Mesendoderm (in vitro differentiated cells): ENCODE measurements around the gene MOK. TPM values are rescaled to one million over a fixed set of nuclear protein-coding genes. Genes with fewer than 3 reads are reported as not detected.
"Not testable (repeated sequence)": the region's sequence is repeated elsewhere in the genome, so short reads cannot be mapped to it uniquely, and the experiment has no call there.

Source experiments
- DNase-seq: peaks from one replicate; pipeline ENCODE4 v3.0.0; 2013
- H2AK5ac ChIP-seq: 2 replicates; pipeline ENCODE4 v1.6.1; 2013; ENCODE audit warnings: low read length, inconsistent platforms
- H2BK120ac ChIP-seq: 2 replicates; pipeline ENCODE4 v1.6.1; 2013; ENCODE audit warnings: low read depth, mild to moderate bottlenecking, low read length, moderate library complexity, mixed read lengths
- H2BK15ac ChIP-seq: replicated peaks from 2 replicates; pipeline ENCODE4 v1.6.1; 2013; ENCODE audit warnings: low read depth, mild to moderate bottlenecking, moderate library complexity
- H2BK5ac ChIP-seq: 2 replicates; pipeline ENCODE4 v1.6.1; 2013; ENCODE audit warnings: low read length, inconsistent platforms
- H3K18ac ChIP-seq: 2 replicates; pipeline ENCODE4 v1.6.1; 2013; ENCODE audit warnings: mild to moderate bottlenecking, low read length, mixed read lengths
- H3K23ac ChIP-seq: one replicate; pipeline ENCODE4 v1.6.1; 2013; ENCODE audit warnings: low read length
- H3K27ac ChIP-seq: 2 replicates; pipeline ENCODE4 v1.5.1; 2013; ENCODE audit warnings: low read depth, mild to moderate bottlenecking, inconsistent platforms, low read length, moderate library complexity
- H3K27me3 ChIP-seq: 2 replicates; pipeline ENCODE4 v1.6.1; 2013; ENCODE audit warnings: low read length, control low read depth, mild to moderate bottlenecking, inconsistent platforms; ENCODE audit not compliant: insufficient read depth, poor library complexity
- H3K36me3 ChIP-seq: 2 replicates; pipeline ENCODE4 v1.6.1; 2013; ENCODE audit warnings: low read length, inconsistent platforms; ENCODE audit not compliant: control insufficient read depth, insufficient read depth
- H3K4ac ChIP-seq: one replicate; pipeline ENCODE4 v1.6.1; 2013; ENCODE audit warnings: low read depth, mild to moderate bottlenecking, low read length, moderate library complexity
- H3K4me1 ChIP-seq: 2 replicates; pipeline ENCODE4 v1.6.1; 2013; ENCODE audit warnings: low read depth, low read length, inconsistent platforms; ENCODE audit not compliant: control insufficient read depth
- H3K4me2 ChIP-seq: 2 replicates; pipeline ENCODE4 v1.6.1; 2013; ENCODE audit warnings: low read length
- H3K4me3 ChIP-seq: 2 replicates; pipeline ENCODE4 v1.5.1; 2013; ENCODE audit warnings: mild to moderate bottlenecking, low read length
- H3K56ac ChIP-seq: one replicate; pipeline ENCODE4 v1.6.1; 2013; ENCODE audit warnings: low read length
- H3K79me1 ChIP-seq: 2 replicates; pipeline ENCODE4 v1.6.1; 2013; ENCODE audit warnings: low read length, inconsistent platforms
- H3K79me2 ChIP-seq: 2 replicates; pipeline ENCODE4 v1.6.1; 2013; ENCODE audit warnings: mild to moderate bottlenecking, low read length; ENCODE audit not compliant: control insufficient read depth, insufficient read depth
- H3K9ac ChIP-seq: 2 replicates; pipeline ENCODE4 v1.6.1; 2013; ENCODE audit warnings: low read length, inconsistent platforms
- H4K5ac ChIP-seq: one replicate; pipeline ENCODE4 v1.6.1; 2013; ENCODE audit warnings: low read length
- H4K8ac ChIP-seq: one replicate; pipeline ENCODE4 v1.6.1; 2013; ENCODE audit warnings: low read depth, mild to moderate bottlenecking, control low read depth, low read length, moderate library complexity
- WGBS: extraction: QIAGEN DNeasy Blood & Tissue Kit; methylation state at CpG from one replicate; pipeline ENCODE4 v1.1.7; 2013; ENCODE audit warnings: low lambda C conversion rate, missing lambda C conversion rate; ENCODE audit not compliant: insufficient coverage; ENCODE audit errors: extremely low coverage; 5-methylcytosine and 5-hydroxymethylcytosine counted together
- polyA plus RNA-seq, 2 experiments: library from polyadenylated mRNA; stranded (reverse); fragments of 200-250 nt; gene quantifications; one replicate each; pipeline ENCODE4 v1.2.3, GENCODE V29; 2013

Gene MOK, protein sequence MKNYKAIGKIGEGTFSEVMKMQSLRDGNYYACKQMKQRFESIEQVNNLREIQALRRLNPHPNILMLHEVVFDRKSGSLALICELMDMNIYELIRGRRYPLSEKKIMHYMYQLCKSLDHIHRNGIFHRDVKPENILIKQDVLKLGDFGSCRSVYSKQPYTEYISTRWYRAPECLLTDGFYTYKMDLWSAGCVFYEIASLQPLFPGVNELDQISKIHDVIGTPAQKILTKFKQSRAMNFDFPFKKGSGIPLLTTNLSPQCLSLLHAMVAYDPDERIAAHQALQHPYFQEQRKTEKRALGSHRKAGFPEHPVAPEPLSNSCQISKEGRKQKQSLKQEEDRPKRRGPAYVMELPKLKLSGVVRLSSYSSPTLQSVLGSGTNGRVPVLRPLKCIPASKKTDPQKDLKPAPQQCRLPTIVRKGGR
- 3.2 TPM for polyA plus RNA-seq (2013, experiment 1 of 2)
- 2.7 TPM for polyA plus RNA-seq (2013, experiment 2 of 2)

GRCh38 chr14:102304611-102305506, at the start of gene MOK:
MOK (minus strand) TSS chr14:102305164; CDS start chr14:102304968, 196 bp downstream.
- no peak within 1 kb of the TSS for H3K4ac ChIP-seq
- H2BK5ac ChIP-seq = no peak within 1 kb of the TSS
- no peaks in the 10 kb centered on the region for H3K4me1 ChIP-seq
- H3K56ac ChIP-seq = no peak within 1 kb of the TSS
- no peak within 1 kb of the TSS for H3K18ac ChIP-seq
- H2BK120ac ChIP-seq = no peak within 1 kb of the TSS
- H3K79me1 ChIP-seq = no peaks in the 10 kb centered on the region
- H4K5ac ChIP-seq = no peak within 1 kb of the TSS
- no peak within 1 kb of the TSS for H2AK5ac ChIP-seq
- peak within 1 kb of the TSS; percentile 74 for H3K4me2 ChIP-seq
- no peak within 1 kb of the TSS for H4K8ac ChIP-seq
- peak; percentile 99 for DNase-seq
- no CpG with 5 or more reads among the region's 53 CpGs for WGBS
- H3K36me3 ChIP-seq = no peaks in the 10 kb centered on the region
- no peak within 1 kb of the TSS for H3K27ac ChIP-seq
- H3K27me3 ChIP-seq = no peaks in the 10 kb centered on the region
- H2BK15ac ChIP-seq = no peak within 1 kb of the TSS
- H3K79me2 ChIP-seq = no peaks in the 10 kb centered on the region
- no peak within 1 kb of the TSS for H3K23ac ChIP-seq
- peak within 1 kb of the TSS; percentile 52 for H3K9ac ChIP-seq
- H3K4me3 ChIP-seq = peak within 1 kb of the TSS; percentile 63

DNA sequence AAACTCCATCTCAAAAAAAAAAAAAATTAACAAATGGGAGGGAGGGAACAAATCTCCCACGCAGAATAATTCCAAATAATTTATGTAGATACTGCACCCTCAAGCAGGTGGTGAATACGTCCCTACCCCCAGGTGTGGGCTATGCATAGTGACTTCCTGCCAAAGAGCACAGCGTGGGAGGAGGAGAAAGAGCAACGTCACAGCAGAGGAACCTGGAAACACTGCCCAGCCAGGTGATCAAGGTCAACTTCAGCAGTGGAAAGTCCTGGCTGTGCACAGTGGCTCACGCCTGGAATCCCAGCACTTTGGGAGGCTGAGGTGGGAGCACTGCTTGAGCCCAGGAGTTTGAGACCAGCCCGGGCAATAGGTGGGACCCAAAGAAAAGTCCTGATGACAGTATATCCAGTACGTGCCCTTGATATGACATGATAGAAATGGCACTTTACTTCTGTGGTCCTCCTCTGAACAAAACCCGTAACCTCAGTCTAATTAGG, 48.2 kb upstream of the MOK start:
- H3K79me2 ChIP-seq = no peaks in the 10 kb centered on the region
- no peaks in the 10 kb centered on the region for H3K4me1 ChIP-seq
- DNase-seq = no peak
- H3K4me3 ChIP-seq = no peak overlapping the region
- no peaks in the 10 kb centered on the region for H3K79me1 ChIP-seq
- H3K9ac ChIP-seq = no peak overlapping the region
- H2BK5ac ChIP-seq = no peak overlapping the region
- no peak overlapping the region for H4K5ac ChIP-seq
- H2BK15ac ChIP-seq = no peak overlapping the region
- H2AK5ac ChIP-seq = no peak overlapping the region
- H3K4ac ChIP-seq = no peak overlapping the region
- H3K4me2 ChIP-seq = no peak overlapping the region
- H3K36me3 ChIP-seq = peaks cover 7% of the 10 kb centered on the region
- H3K27me3 ChIP-seq = no peaks in the 10 kb centered on the region
- no peak overlapping the region for H3K27ac ChIP-seq
- no CpG with 5 or more reads among the region's 8 CpGs for WGBS
- H4K8ac ChIP-seq = no peak overlapping the region
- no peak overlapping the region for H3K18ac ChIP-seq
- no peak overlapping the region for H3K56ac ChIP-seq
- no peak overlapping the region for H3K23ac ChIP-seq
- H2BK120ac ChIP-seq = no peak overlapping the region

- DNase-seq = no peak
- Histone ChIP-seq H3K4me2 (no peak overlapping the region), H3K36me3 (peaks cover 7% of the 10 kb centered on the region), H3K56ac (no peak overlapping the region), H4K8ac (no peak overlapping the region), H2BK15ac (no peak overlapping the region), H3K23ac (no peak overlapping the region), H4K5ac (no peak overlapping the region), H3K4ac (no peak overlapping the region), H3K4me3 (no peak overlapping the region), H3K9ac (no peak overlapping the region), H3K18ac (no peak overlapping the region), H2BK120ac (no peak overlapping the region), H2AK5ac (no peak overlapping the region), H3K27me3 (no peaks in the 10 kb centered on the region), H3K79me1 (no peaks in the 10 kb centered on the region), H3K27ac (no peak overlapping the region), H2BK5ac (no peak overlapping the region), H3K79me2 (no peaks in the 10 kb centered on the region), H3K4me1 (no peaks in the 10 kb centered on the region)
- no CpG with 5 or more reads among the region's 4 CpGs for WGBS
Observed at GRCh38 chr14:102352213-102352612, 47.2 kb upstream of the MOK start.

- not testable (repeated sequence) for H3K18ac ChIP-seq, H3K27me3 ChIP-seq, H3K9ac ChIP-seq, H2BK120ac ChIP-seq, H3K56ac ChIP-seq, H3K79me2 ChIP-seq, H2AK5ac ChIP-seq, H3K4me3 ChIP-seq, H2BK5ac ChIP-seq, H3K79me1 ChIP-seq, H3K27ac ChIP-seq, H4K5ac ChIP-seq, H3K4ac ChIP-seq, H3K4me1 ChIP-seq, H4K8ac ChIP-seq, DNase-seq, H2BK15ac ChIP-seq, H3K36me3 ChIP-seq, H3K23ac ChIP-seq, H3K4me2 ChIP-seq
- WGBS = no CpG with 5 or more reads among the region's 9 CpGs
Observed at GRCh38 chr14:102351593-102351992, 46.6 kb upstream of the MOK start.

- no peaks in the 10 kb centered on the region for H3K4me1 ChIP-seq
- no peak overlapping the region for H3K9ac ChIP-seq
- no peak overlapping the region for H3K23ac ChIP-seq
- H3K36me3 ChIP-seq = peaks cover 5% of the 10 kb centered on the region
- H3K27ac ChIP-seq = no peak overlapping the region
- H4K5ac ChIP-seq = no peak overlapping the region
- H2AK5ac ChIP-seq = no peak overlapping the region
- H3K27me3 ChIP-seq = no peaks in the 10 kb centered on the region
- no peak for DNase-seq
- H3K4me2 ChIP-seq = no peak overlapping the region
- H2BK5ac ChIP-seq = no peak overlapping the region
- no peaks in the 10 kb centered on the region for H3K79me1 ChIP-seq
- H2BK15ac ChIP-seq = no peak overlapping the region
- H2BK120ac ChIP-seq = no peak overlapping the region
- H3K56ac ChIP-seq = no peak overlapping the region
- no peak overlapping the region for H3K18ac ChIP-seq
- H3K4ac ChIP-seq = no peak overlapping the region
- H3K79me2 ChIP-seq = no peaks in the 10 kb centered on the region
- H3K4me3 ChIP-seq = no peak overlapping the region
- no peak overlapping the region for H4K8ac ChIP-seq
- WGBS = no CpG with 5 or more reads among the region's 10 CpGs
Observed at GRCh38 chr14:102351023-102351422, 46.1 kb upstream of the MOK start.
